Esophagus squamous epithelium (tissue), 5 donors: ENCODE results near the gene GALNT16. TPM values are rescaled to one million over a fixed set of nuclear protein-coding genes. Genes with fewer than 3 reads are reported as not detected.

Experiments used
- DNase-seq: peaks from one replicate; lab custom pipeline; 2025; lab: John Stamatoyannopoulos, UW
- H3K27ac ChIP-seq, 4 donors: fragments of 200-600 bp; sonication (generic); one replicate each; pipeline ENCODE4 v1.5.1; 2016 to 2019; ENCODE audit warnings: mild to moderate bottlenecking in 1 of 4
- H3K27me3 ChIP-seq, 4 donors: fragments of 200-600 bp; sonication (generic); 1 replicate in 3 of 4; 2 replicates in 1 of 4; pipeline versions ENCODE4 v1.5.1 to v1.6.0; 2017 to 2021; ENCODE audit warnings: antibody characterized with exemption in 1 of 4
- H3K36me3 ChIP-seq, 3 donors: fragments of 200-600 bp; sonication (generic); one replicate each; pipeline ENCODE4 v1.5.1; 2016 to 2019
- H3K4me1 ChIP-seq, 3 donors: fragments of 200-600 bp; sonication (generic); one replicate each; pipeline ENCODE4 v1.5.1; 2017 to 2019
- H3K4me3 ChIP-seq, 4 donors: fragments of 200-600 bp; sonication (generic); 1 replicate in 3 of 4; 2 replicates in 1 of 4; pipeline ENCODE4 v1.5.1; 2016 to 2019; ENCODE audit warnings: mild to moderate bottlenecking in 2 of 4, moderate library complexity in 1 of 4
- H3K9me3 ChIP-seq, 3 donors: fragments of 200-600 bp; sonication (generic); one replicate each; pipeline ENCODE4 v1.5.1; 2016 to 2019
- POLR2A ChIP-seq, 4 donors: fragments of 450-650 bp; IDR thresholded peaks; one replicate each; pipeline ENCODE4 v1.6.1; 2017; ENCODE audit warnings: antibody characterized with exemption in 4 of 4, mild to moderate bottlenecking in 4 of 4, moderate library complexity in 3 of 4
- WGBS, 2 donors: methylation state at CpG; one replicate each; pipeline ENCODE4 v1.1.5; 2018; 5-methylcytosine and 5-hydroxymethylcytosine counted together
- intact Hi-C: fragments of 100-400 bp; cut with DNase I; formaldehyde crosslinking; loops from one replicate; pipeline ENCODE4 v1.15.0; 2022
- total RNA-seq, 4 donors: library from RNA; depleted of rRNA; stranded (reverse); fragments of >200 nt; gene quantifications; one replicate each; pipeline ENCODE4 v1.1.0, GENCODE V29; 2016
- TF ChIP-seq, protein P1 (sequence below), 6 experiments: fragments of 450-650 bp in 4 of 6; fragments of 200-600 bp in 2 of 6; sonication (generic) in 2 of 6; IDR thresholded peaks; one replicate each; pipeline ENCODE4 v1.5.1; 2016 to 2019; ENCODE audit warnings: antibody characterized with exemption in 6 of 6, mild to moderate bottlenecking in 4 of 6, moderate library complexity in 4 of 6
- donor health status: DM: yes; HTN: yes; CAD: no.

Gene GALNT16
- total RNA-seq, 4 donors from 2014 or later: 0.11 to 2.7 (median 1.3) TPM

DNA sequence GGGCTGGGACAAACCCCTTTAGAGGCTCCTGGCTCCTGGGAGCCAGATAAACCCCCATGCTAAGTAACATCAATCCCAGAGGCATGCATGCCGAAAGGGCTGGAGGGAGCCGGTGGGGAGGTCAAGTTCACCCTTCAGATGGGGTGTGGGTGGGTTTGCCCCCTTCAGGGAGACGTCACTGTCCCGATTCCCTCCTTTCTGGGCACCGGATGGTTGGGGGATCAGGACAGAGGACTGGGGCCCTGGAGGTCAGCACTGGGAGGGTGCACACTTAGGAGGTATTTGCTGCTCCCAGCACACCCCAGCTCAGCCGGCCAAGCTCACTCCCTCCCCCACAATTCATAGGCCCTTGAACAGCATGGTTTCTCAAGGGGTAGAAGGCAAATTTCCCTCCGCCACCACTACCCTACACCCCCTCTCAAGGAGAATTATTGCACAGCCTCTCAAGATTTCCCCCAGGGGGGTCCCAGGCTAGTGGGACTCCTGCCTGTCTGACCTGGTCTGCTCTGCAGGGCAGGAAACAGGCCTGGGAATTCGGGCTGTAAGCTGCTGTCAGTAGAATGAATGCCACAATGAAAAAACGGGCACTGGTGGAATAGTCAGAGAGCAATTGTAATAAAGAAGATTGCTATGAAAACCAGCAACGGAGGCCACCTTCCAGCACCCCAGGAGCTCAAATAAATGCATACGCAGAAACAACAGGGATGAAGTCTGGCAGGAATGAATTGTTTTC, 63.5 kb downstream of the GALNT16 start:
- intact Hi-C loops: no loop called here
- Histone ChIP-seq H3K4me1 (peaks cover 0 to 7% (median 0%) of the 10 kb centered on the region in 3 donors), H3K36me3 (no peaks in the 10 kb centered on the region), H3K27me3 (peaks cover 0 to 12% (median 0%) of the 10 kb centered on the region in 4 donors), H3K27ac (no peak overlapping the region), H3K4me3 (no peak overlapping the region), H3K9me3 (no peaks in the 10 kb centered on the region)
- 84 to 85% methylated on average over 9 to 11 of the region's 11 CpGs for WGBS, 2 donors
- DNase-seq: no peak
- TF ChIP-seq, protein P1, sequence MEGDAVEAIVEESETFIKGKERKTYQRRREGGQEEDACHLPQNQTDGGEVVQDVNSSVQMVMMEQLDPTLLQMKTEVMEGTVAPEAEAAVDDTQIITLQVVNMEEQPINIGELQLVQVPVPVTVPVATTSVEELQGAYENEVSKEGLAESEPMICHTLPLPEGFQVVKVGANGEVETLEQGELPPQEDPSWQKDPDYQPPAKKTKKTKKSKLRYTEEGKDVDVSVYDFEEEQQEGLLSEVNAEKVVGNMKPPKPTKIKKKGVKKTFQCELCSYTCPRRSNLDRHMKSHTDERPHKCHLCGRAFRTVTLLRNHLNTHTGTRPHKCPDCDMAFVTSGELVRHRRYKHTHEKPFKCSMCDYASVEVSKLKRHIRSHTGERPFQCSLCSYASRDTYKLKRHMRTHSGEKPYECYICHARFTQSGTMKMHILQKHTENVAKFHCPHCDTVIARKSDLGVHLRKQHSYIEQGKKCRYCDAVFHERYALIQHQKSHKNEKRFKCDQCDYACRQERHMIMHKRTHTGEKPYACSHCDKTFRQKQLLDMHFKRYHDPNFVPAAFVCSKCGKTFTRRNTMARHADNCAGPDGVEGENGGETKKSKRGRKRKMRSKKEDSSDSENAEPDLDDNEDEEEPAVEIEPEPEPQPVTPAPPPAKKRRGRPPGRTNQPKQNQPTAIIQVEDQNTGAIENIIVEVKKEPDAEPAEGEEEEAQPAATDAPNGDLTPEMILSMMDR (IDR thresholded peaks at IDR 0.05): no peak
- no peak for TF ChIP-seq POLR2A (IDR thresholded peaks at IDR 0.05)

DNA sequence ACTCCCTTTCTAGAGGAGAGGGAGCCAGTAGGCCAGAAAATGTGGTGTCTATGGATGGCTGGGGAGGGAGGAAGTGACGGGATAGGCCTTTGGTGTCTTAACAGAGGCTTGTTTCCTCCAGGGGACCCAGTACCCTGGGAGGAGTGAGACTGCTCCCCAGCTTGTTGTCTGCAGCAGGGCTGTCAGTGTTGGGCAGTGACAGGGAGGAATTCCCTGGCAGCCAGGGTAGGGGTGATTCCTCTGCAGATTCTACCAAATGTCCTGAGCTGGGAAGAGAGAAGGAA, 64.0 kb downstream of the GALNT16 start:
- no peak overlapping the region for H3K27ac ChIP-seq
- no peaks in the 10 kb centered on the region for H3K36me3 ChIP-seq
- peaks cover 0 to 7% (median 0%) of the 10 kb centered on the region in 3 donors for H3K4me1 ChIP-seq
- intact Hi-C loops: no loop called here
- H3K4me3 ChIP-seq: no peak overlapping the region
- TF ChIP-seq, protein P1 (IDR thresholded peaks at IDR 0.05): no peak
- TF ChIP-seq POLR2A (IDR thresholded peaks at IDR 0.05): no peak
- peaks cover 0 to 12% (median 0%) of the 10 kb centered on the region in 4 donors for H3K27me3 ChIP-seq
- DNase-seq: no peak
- no peaks in the 10 kb centered on the region for H3K9me3 ChIP-seq
- WGBS, 2 donors: 73 to 80% methylated on average over 1 of the region's 1 CpG

DNA sequence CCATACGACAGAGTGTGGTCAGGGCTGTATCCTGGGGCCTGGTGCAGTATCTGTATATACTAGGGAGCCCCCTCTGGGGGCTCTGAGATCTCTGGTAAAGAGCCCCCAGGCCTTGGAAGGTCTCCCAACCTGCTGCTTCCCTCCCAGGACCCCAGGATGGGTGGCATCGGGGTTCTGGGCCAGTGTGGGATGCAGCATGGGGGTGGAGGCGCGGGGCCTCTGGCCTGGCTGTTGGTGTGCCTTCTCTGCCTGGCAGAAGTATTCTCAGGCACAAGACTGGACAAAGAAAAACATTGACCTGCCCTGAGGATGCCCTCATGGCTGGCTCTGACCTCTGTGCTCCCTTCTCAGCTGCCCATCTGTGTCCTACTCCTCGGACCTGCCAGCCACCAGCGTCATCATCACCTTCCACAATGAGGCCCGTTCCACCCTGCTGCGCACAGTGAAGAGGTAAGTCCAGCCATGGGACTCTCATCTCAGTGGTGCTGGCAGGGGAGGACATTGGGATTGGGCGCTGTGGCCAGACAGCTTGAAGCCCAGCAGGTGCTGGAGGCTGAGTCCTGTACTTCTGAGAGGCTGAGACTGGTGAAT, 64.5 kb downstream of the GALNT16 start:
- TF ChIP-seq POLR2A (IDR thresholded peaks at IDR 0.05): no peak
- TF ChIP-seq, protein P1 (IDR thresholded peaks at IDR 0.05): no peak
- no peaks in the 10 kb centered on the region for H3K36me3 ChIP-seq
- intact Hi-C loops: no loop called here

DNA sequence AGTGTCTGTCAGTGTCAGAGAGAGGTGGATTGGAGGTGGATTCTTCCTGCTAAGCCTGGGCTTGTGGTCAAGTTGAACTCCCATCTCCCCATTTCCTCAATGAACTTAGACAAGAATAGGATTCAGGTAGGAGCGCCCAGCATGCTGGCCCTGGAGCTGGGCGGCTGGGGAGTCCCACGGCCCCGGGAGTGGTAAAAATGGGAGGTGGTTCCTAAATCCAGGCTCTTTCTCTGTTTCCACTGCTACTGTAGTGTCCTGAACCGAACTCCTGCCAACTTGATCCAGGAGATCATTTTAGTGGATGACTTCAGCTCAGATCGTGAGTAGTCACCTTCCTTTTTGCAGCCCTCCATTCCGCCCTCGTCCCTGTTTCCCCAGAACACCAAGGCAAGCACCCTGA, 65.1 kb downstream of the GALNT16 start:
- H3K9me3 ChIP-seq: no peaks in the 10 kb centered on the region
- H3K27ac ChIP-seq: no peak overlapping the region
- 89 to 94% methylated on average over 7 to 8 of the region's 8 CpGs for WGBS, 2 donors
- H3K27me3 ChIP-seq: peaks cover 0 to 12% (median 0%) of the 10 kb centered on the region in 4 donors
- no peaks in the 10 kb centered on the region for H3K36me3 ChIP-seq
- no peak for TF ChIP-seq POLR2A (IDR thresholded peaks at IDR 0.05)
- TF ChIP-seq, protein P1 (IDR thresholded peaks at IDR 0.05): no peak
- intact Hi-C loops: no loop called here
- H3K4me1 ChIP-seq: peaks cover 0 to 7% (median 0%) of the 10 kb centered on the region in 3 donors
- no peak for DNase-seq
- H3K4me3 ChIP-seq: no peak overlapping the region

More for the DNA sequence above, 64.5 kb downstream of the GALNT16 start:
- Histone ChIP-seq H3K4me3 (no peak overlapping the region), H3K27me3 (peaks cover 0 to 12% (median 0%) of the 10 kb centered on the region in 4 donors), H3K27ac (no peak overlapping the region), H3K4me1 (peaks cover 0 to 7% (median 0%) of the 10 kb centered on the region in 3 donors), H3K9me3 (no peaks in the 10 kb centered on the region)
- 96 to 100% methylated on average over 4 to 5 of the region's 9 CpGs for WGBS, 2 donors
- DNase-seq: no peak

DNA sequence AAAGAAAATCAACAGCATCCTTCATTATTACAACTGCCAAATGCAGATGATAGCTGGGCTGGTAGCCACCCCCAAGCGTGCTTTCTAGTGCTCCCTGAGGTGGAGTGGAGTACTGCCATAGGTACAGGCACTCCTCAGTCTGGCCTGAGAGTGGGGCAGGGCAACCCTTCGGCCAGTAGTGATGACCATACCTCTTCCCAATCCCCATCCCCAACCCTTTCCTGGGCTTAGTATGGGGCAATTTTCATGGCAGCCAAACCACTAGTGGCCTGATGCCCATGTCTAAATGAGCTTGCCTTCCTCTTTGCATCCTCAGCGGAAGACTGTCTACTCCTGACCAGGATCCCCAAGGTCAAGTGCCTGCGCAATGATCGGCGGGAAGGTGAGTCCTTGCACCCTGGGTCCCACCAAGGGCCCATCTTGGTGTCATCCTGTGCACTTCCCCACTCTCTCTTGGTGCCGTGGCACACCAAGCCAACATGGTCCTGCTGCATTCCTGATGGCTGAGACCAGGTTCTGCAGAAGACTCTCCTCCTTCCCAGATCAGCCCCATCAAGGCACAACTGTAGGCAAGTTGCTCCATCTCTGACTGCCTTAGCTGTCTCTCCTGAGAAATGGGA, 65.8 kb downstream of the GALNT16 start:
- intact Hi-C loops: no loop called here

More for the DNA sequence above, 65.8 kb downstream of the GALNT16 start:
- WGBS, 2 donors: 91% methylated on average over 5 of the region's 7 CpGs; no CpG with 5 or more reads in 1 of the 2 donors
- Histone ChIP-seq H3K9me3 (no peaks in the 10 kb centered on the region), H3K4me1 (peaks cover 0 to 7% (median 0%) of the 10 kb centered on the region in 3 donors), H3K36me3 (no peaks in the 10 kb centered on the region), H3K27me3 (peaks cover 0 to 12% (median 0%) of the 10 kb centered on the region in 4 donors), H3K27ac (no peak overlapping the region), H3K4me3 (no peak overlapping the region)
- no peak for TF ChIP-seq POLR2A (IDR thresholded peaks at IDR 0.05)
- TF ChIP-seq, protein P1 (IDR thresholded peaks at IDR 0.05): no peak
- DNase-seq: no peak
